ENCODE results near the gene PTP4A1. TPM values are rescaled to one million over a fixed set of nuclear protein-coding genes. Genes with fewer than 3 reads are reported as not detected.

The PTP4A1 gene
- total RNA-seq, 4 donors from 2014 or later: 10.5 to 22.8 (median 18.4) TPM

GRCh38 chr6:63599243-63599642, 27.0 kb downstream of the PTP4A1 start:
- TF ChIP-seq POLR2A (IDR thresholded peaks at IDR 0.05): no peak
- no peak for TF ChIP-seq CTCF (IDR thresholded peaks at IDR 0.05)
- no peak for TF ChIP-seq EP300 (IDR thresholded peaks at IDR 0.05)
- Histone ChIP-seq H3K9me3 (no peaks in the 10 kb centered on the region), H3K27ac (no peak overlapping the region), H3K4me3 (no peak overlapping the region), H3K36me3 (no peaks in the 10 kb centered on the region), H3K27me3 (no peaks in the 10 kb centered on the region), H3K4me1 (peaks cover 0 to 10% (median 0%) of the 10 kb centered on the region in 4 donors)
- WGBS, 2 donors: 80 to 83% methylated on average over 7 of the region's 7 CpGs
- no peak for DNase-seq (ENCODE audit: low spot score in 2 of 2)

DNA sequence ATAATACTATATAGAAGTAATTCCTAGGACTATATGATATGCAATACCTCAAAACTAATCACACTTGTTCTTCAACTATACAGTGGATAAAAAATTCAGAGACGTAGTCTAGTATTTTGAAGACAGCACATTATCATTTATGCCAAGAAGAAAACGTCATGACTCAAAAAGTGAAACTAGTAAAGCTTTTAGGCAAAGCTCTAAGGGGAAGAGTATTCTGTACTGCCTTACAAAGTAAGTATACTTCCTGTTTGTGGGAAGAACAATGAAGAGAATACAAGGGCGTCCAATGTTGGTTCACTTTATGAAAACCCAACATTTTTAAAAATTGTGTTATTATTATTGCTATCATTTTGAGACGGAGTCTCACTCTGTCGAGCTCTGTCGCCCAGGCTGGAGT, 27.9 kb downstream of the PTP4A1 start:
- 62 to 82% methylated on average over 6 of the region's 6 CpGs for WGBS, 2 donors
- TF ChIP-seq POLR2A (IDR thresholded peaks at IDR 0.05) (no peak), CTCF (IDR thresholded peaks at IDR 0.05) (no peak), EP300 (IDR thresholded peaks at IDR 0.05) (no peak)
- Histone ChIP-seq H3K27ac (no peak overlapping the region), H3K36me3 (no peaks in the 10 kb centered on the region), H3K4me1 (peaks cover 0 to 10% (median 0%) of the 10 kb centered on the region in 4 donors), H3K4me3 (no peak overlapping the region), H3K27me3 (no peaks in the 10 kb centered on the region), H3K9me3 (no peaks in the 10 kb centered on the region)
- no peak for DNase-seq (ENCODE audit: low spot score in 2 of 2)

- WGBS, 2 donors: 93 to 94% methylated on average over 1 of the region's 1 CpG
- DNase-seq (ENCODE audit: low spot score in 2 of 2): no peak
- Histone ChIP-seq H3K9me3 (no peaks in the 10 kb centered on the region), H3K27ac (no peak overlapping the region), H3K4me3 (no peak overlapping the region), H3K36me3 (no peaks in the 10 kb centered on the region), H3K27me3 (no peaks in the 10 kb centered on the region), H3K4me1 (no peaks in the 10 kb centered on the region)
- TF ChIP-seq POLR2A (IDR thresholded peaks at IDR 0.05) (no peak), EP300 (IDR thresholded peaks at IDR 0.05) (no peak), CTCF (IDR thresholded peaks at IDR 0.05) (no peak)
Measured at GRCh38 chr6:63609231-63609630, 37.0 kb downstream of the PTP4A1 start.

- Histone ChIP-seq H3K27me3 (no peaks in the 10 kb centered on the region), H3K9me3 (no peaks in the 10 kb centered on the region), H3K4me3 (no peak overlapping the region), H3K27ac (no peak overlapping the region), H3K36me3 (no peaks in the 10 kb centered on the region), H3K4me1 (no peaks in the 10 kb centered on the region)
- no peak for DNase-seq (ENCODE audit: low spot score in 2 of 2)
- 30 to 64% methylated on average over 1 of the region's 1 CpG for WGBS, 2 donors
- TF ChIP-seq EP300 (IDR thresholded peaks at IDR 0.05): no peak
- TF ChIP-seq POLR2A (IDR thresholded peaks at IDR 0.05): no peak
- no peak for TF ChIP-seq CTCF (IDR thresholded peaks at IDR 0.05)
Measured at GRCh38 chr6:63610944-63611343, 38.7 kb downstream of the PTP4A1 start.

DNA sequence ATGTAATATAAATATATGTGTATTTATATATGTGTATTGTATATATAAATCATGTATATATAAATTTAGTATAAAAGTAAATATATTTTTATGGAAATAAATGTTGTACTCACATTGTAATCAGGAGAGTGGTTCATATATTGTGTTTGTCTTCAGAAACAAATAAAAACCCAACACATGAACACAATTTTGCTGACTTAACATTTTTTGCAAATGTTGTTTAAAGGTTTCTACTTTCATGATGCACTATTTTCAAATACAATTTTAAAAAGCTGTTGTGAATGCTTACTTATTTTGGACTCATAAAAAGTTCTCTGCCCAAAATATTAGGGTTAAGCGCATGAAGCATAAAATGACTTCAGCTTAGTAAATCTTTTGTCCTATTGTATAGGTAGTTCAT, 39.3 kb downstream of the PTP4A1 start:
- DNase-seq (ENCODE audit: low spot score in 2 of 2): no peak
- Histone ChIP-seq H3K9me3 (no peaks in the 10 kb centered on the region), H3K27ac (no peak overlapping the region), H3K27me3 (no peaks in the 10 kb centered on the region), H3K4me1 (no peaks in the 10 kb centered on the region), H3K4me3 (no peak overlapping the region), H3K36me3 (no peaks in the 10 kb centered on the region)
- TF ChIP-seq CTCF (IDR thresholded peaks at IDR 0.05): no peak
- TF ChIP-seq POLR2A (IDR thresholded peaks at IDR 0.05): no peak
- no peak for TF ChIP-seq EP300 (IDR thresholded peaks at IDR 0.05)
- WGBS, 2 donors: 95 to 100% methylated on average over 1 of the region's 1 CpG
